Vagina (tissue), 2 donors: ENCODE results near the gene SAP30BP. TPM values are rescaled to one million over a fixed set of nuclear protein-coding genes. Genes with fewer than 3 reads are reported as not detected.

ENCODE experiments used
- DNase-seq, 2 donors: peaks; one replicate each; pipeline ENCODE4 v3.0.0-alpha.2; 2017; ENCODE audit errors: extremely low spot score in 2 of 2
- H3K27ac ChIP-seq: fragments of 200-600 bp; sonication (generic); one replicate; pipeline ENCODE4 v1.5.1; 2019
- H3K27me3 ChIP-seq: fragments of 200-600 bp; sonication (generic); one replicate; pipeline ENCODE4 v1.5.1; 2019
- H3K36me3 ChIP-seq, 2 donors: fragments of 200-600 bp; sonication (generic); one replicate each; pipeline ENCODE4 v1.5.1; 2017 to 2019
- H3K4me1 ChIP-seq: fragments of 200-600 bp; sonication (generic); one replicate; pipeline ENCODE4 v1.5.1; 2019
- H3K4me3 ChIP-seq, 2 donors: fragments of 200-600 bp; sonication (generic); 1 replicate in 1 of 2; 2 replicates in 1 of 2; pipeline ENCODE4 v1.5.1; 2016 to 2019
- H3K9me3 ChIP-seq: fragments of 200-600 bp; sonication (generic); one replicate; pipeline ENCODE4 v1.5.1; 2019
- POLR2A ChIP-seq, 2 donors: fragments of 450-650 bp; IDR thresholded peaks; one replicate each; pipeline ENCODE4 v1.6.1; 2017; ENCODE audit warnings: antibody characterized with exemption in 2 of 2, mild to moderate bottlenecking in 2 of 2, moderate library complexity in 2 of 2
- POLR2AphosphoS5 ChIP-seq, 2 donors: sonication (generic); formaldehyde crosslinking; IDR thresholded peaks; one replicate each; pipeline ENCODE4 v1.9.0; 2017; ENCODE audit warnings: antibody characterized with exemption in 2 of 2, mild to moderate bottlenecking in 2 of 2, low read depth in 1 of 2; ENCODE audit not compliant: insufficient read depth in 1 of 2
- intact Hi-C: fragments of 100-400 bp; cut with DNase I; formaldehyde crosslinking; loops from one replicate; pipeline ENCODE4 v1.15.1; 2023
- total RNA-seq: library from RNA; depleted of rRNA; stranded (reverse); fragments of >200 nt; gene quantifications from one replicate; pipeline ENCODE4 v1.2.3, GENCODE V29; 2016
- TF ChIP-seq, protein P1 (sequence below), 3 experiments: fragments of 450-650 bp in 2 of 3; fragments of 200-600 bp in 1 of 3; sonication (generic) in 1 of 3; IDR thresholded peaks; one replicate each; pipeline ENCODE4 v1.5.1; 2017 to 2019; ENCODE audit warnings: antibody characterized with exemption in 3 of 3, mild to moderate bottlenecking in 2 of 3, moderate library complexity in 2 of 3

SAP30BP gene
- total RNA-seq, 1 donor from 2014 or later = 79.1 TPM

DNA sequence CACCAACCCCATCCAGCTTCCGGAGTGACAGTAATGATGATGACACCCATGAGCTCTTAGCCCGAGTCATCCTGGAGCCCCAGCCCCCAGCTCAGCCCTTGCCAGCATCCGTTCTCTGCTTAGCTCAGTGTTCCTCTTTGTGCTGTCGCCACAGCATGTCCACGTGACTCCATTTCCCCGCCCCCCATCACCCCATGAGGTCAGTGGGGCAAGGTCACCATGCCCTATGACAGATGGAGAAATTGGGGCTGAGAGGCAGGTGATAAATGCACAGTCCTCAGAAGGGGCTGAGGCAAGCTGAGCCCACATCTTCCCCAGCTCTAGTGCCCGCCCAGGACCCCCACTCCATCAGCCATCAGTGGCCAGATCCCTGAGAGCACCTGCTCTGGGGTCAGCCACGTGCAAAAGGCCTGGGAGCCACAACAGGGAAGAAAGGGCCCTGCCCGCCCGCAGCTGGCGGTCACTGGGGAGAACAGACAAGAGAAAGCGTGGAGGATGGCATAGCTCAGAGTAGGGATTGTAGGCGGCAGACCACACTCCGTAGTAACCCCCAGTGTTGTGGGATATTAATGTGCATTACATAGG is 71.2 kb downstream of the SAP30BP start:
- Histone ChIP-seq H3K9me3 (no peaks in the 10 kb centered on the region), H3K27ac (no peak overlapping the region), H3K27me3 (no peaks in the 10 kb centered on the region), H3K36me3 (peaks cover 0 to 18% of the 10 kb centered on the region in 2 donors), H3K4me3 (no peak overlapping the region), H3K4me1 (no peaks in the 10 kb centered on the region)
- DNase-seq = no peak
- TF ChIP-seq POLR2AphosphoS5 (IDR thresholded peaks at IDR 0.05; ENCODE audit: insufficient read depth in 1 of 2, low read depth in 1 of 2) (no peak), POLR2A (IDR thresholded peaks at IDR 0.05) (no peak)
- TF ChIP-seq, protein P1, sequence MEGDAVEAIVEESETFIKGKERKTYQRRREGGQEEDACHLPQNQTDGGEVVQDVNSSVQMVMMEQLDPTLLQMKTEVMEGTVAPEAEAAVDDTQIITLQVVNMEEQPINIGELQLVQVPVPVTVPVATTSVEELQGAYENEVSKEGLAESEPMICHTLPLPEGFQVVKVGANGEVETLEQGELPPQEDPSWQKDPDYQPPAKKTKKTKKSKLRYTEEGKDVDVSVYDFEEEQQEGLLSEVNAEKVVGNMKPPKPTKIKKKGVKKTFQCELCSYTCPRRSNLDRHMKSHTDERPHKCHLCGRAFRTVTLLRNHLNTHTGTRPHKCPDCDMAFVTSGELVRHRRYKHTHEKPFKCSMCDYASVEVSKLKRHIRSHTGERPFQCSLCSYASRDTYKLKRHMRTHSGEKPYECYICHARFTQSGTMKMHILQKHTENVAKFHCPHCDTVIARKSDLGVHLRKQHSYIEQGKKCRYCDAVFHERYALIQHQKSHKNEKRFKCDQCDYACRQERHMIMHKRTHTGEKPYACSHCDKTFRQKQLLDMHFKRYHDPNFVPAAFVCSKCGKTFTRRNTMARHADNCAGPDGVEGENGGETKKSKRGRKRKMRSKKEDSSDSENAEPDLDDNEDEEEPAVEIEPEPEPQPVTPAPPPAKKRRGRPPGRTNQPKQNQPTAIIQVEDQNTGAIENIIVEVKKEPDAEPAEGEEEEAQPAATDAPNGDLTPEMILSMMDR (IDR thresholded peaks at IDR 0.05) = no peak
- intact Hi-C loops = no loop called here

DNA sequence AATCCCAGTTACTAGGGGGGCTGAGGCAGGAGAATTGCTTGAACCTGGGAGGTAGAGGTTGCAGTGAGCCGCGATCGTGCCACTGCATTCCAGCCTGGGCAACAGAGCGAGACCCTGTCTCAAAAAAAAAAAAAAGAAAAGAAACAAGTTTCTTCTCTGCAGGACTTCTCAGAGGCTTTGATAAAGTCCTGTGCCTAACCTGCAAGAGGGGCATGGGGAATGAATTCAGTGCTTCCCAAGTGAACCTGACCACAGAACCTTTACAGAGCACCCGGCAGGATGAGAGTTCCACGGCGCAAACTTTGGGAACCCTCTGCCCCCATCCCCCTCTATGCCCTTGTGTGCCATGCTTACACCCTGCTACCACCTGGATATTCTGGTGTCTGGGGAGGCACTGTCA is 72.0 kb downstream of the SAP30BP start:
- H3K27ac ChIP-seq = no peak overlapping the region
- no peak overlapping the region for H3K4me3 ChIP-seq
- H3K36me3 ChIP-seq = peaks cover 0 to 14% of the 10 kb centered on the region in 2 donors
- H3K4me1 ChIP-seq = no peaks in the 10 kb centered on the region
- DNase-seq = no peak
- H3K27me3 ChIP-seq = no peaks in the 10 kb centered on the region
- no peaks in the 10 kb centered on the region for H3K9me3 ChIP-seq
- TF ChIP-seq, protein P1 (IDR thresholded peaks at IDR 0.05) = no peak
- TF ChIP-seq POLR2AphosphoS5 (IDR thresholded peaks at IDR 0.05; ENCODE audit: insufficient read depth in 1 of 2, low read depth in 1 of 2) (no peak), POLR2A (IDR thresholded peaks at IDR 0.05) (no peak)
- intact Hi-C loops = no loop called here

DNA sequence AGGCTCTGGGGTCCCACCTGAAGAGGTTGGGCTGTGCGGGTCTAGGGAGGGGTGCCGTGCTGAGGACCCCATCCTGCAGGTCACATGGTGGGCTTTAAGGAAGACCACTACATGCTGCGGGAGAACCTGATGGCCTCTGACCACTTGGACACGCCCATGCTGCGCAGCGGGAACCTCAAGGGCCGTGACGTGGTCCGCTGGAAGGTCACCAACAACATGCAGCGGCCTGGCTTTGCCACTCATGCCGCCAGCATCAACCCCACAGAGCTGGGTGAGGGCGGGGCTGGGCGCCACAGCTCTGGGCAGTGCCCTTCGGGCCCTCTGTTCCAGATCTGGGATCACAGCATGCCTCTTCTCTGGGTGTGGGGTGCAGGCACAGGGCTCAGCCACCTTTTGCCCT is 72.7 kb downstream of the SAP30BP start:
- H3K36me3 ChIP-seq = peaks cover 0 to 14% of the 10 kb centered on the region in 2 donors
- no peaks in the 10 kb centered on the region for H3K4me1 ChIP-seq
- intact Hi-C loops = no loop called here
- no peaks in the 10 kb centered on the region for H3K27me3 ChIP-seq
- no peaks in the 10 kb centered on the region for H3K9me3 ChIP-seq
- no peak for DNase-seq
- TF ChIP-seq, protein P1 (IDR thresholded peaks at IDR 0.05) = no peak
- TF ChIP-seq POLR2A (IDR thresholded peaks at IDR 0.05) = no peak
- no peak for TF ChIP-seq POLR2AphosphoS5 (IDR thresholded peaks at IDR 0.05; ENCODE audit: insufficient read depth in 1 of 2, low read depth in 1 of 2)
- no peak overlapping the region for H3K4me3 ChIP-seq
- no peak overlapping the region for H3K27ac ChIP-seq

DNA sequence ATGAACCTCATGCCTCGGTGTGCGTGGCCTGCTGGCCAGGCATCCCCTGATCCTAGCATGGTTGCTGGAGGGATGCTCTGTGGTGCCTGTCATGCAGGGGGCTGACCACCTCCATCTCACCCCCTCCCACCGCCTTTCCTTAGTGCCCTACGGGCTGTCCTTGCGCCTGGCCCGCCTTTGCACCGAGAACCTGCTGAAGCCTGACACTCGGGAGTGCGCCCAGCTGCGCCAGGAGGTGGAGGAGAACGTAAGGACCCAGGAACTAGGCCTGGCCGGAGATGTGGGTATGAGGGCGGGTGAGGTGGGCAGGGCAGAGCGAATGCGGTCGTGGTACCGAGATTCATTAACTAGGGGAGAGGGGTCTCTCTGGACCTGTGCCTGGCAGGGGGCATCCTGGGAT is 73.1 kb downstream of the SAP30BP start:
- no peaks in the 10 kb centered on the region for H3K27me3 ChIP-seq
- no peak for DNase-seq
- H3K4me3 ChIP-seq = no peak overlapping the region
- peaks cover 0 to 14% of the 10 kb centered on the region in 2 donors for H3K36me3 ChIP-seq
- H3K9me3 ChIP-seq = no peaks in the 10 kb centered on the region
- intact Hi-C loops = no loop called here
- H3K27ac ChIP-seq = no peak overlapping the region
- no peak for TF ChIP-seq POLR2A (IDR thresholded peaks at IDR 0.05)
- no peak for TF ChIP-seq POLR2AphosphoS5 (IDR thresholded peaks at IDR 0.05; ENCODE audit: insufficient read depth in 1 of 2, low read depth in 1 of 2)
- TF ChIP-seq, protein P1 (IDR thresholded peaks at IDR 0.05) = no peak
- H3K4me1 ChIP-seq = no peaks in the 10 kb centered on the region

DNA sequence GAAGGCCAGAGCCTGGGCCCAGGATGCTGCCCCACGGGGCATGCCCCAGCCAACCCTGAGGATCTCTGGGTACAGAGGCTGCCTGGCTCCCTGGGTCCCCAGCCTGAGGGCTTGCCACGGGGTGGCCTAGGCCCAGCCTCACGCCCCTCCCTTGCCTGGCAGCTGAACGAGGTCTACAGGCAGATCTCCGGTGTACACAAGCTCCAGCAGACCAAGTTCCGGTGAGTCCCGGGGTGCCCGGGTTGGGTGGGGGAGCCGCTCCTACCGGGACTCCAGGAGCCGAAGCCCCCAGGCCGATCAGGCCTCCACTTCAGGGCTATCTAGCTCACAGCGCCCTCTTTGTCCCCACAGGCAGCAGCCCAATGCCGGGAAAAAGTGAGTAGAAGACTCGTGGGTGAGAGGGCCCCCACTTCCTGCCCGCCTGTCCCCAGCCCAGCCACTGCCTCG is 73.5 kb downstream of the SAP30BP start:
- no peaks in the 10 kb centered on the region for H3K27me3 ChIP-seq
- H3K36me3 ChIP-seq = peaks cover 0 to 14% of the 10 kb centered on the region in 2 donors
- no peak overlapping the region for H3K27ac ChIP-seq
- TF ChIP-seq POLR2AphosphoS5 (IDR thresholded peaks at IDR 0.05; ENCODE audit: insufficient read depth in 1 of 2, low read depth in 1 of 2) (no peak), POLR2A (IDR thresholded peaks at IDR 0.05) (no peak)
- TF ChIP-seq, protein P1 (IDR thresholded peaks at IDR 0.05) = no peak
- no peaks in the 10 kb centered on the region for H3K9me3 ChIP-seq
- intact Hi-C loops = loop anchor here (1.0 kb wide), 1 partner anchor 48 kb away; no protein-coding TSS in a partner anchor
- H3K4me1 ChIP-seq = no peaks in the 10 kb centered on the region
- no peak for DNase-seq
- no peak overlapping the region for H3K4me3 ChIP-seq
